A549 treated with AZD9567 at 1 μM for 4 hours (cell line): ENCODE measurements around the gene SOS1. TPM values are rescaled to one million over a fixed set of nuclear protein-coding genes. Genes with fewer than 3 reads are reported as not detected.

Source experiments
- total RNA-seq: library from RNA; stranded (reverse); fragments of 200-300 nt; extraction: Qiagen RNA extraction; gene quantifications from 5 replicates; pipeline ENCODE4 v1.2.3, GENCODE V29; 2022; ENCODE audit not compliant: insufficient read depth

SOS1 gene
- 12.0 to 19.0 TPM (median 15.8 TPM) in 5 replicates for total RNA-seq

DNA sequence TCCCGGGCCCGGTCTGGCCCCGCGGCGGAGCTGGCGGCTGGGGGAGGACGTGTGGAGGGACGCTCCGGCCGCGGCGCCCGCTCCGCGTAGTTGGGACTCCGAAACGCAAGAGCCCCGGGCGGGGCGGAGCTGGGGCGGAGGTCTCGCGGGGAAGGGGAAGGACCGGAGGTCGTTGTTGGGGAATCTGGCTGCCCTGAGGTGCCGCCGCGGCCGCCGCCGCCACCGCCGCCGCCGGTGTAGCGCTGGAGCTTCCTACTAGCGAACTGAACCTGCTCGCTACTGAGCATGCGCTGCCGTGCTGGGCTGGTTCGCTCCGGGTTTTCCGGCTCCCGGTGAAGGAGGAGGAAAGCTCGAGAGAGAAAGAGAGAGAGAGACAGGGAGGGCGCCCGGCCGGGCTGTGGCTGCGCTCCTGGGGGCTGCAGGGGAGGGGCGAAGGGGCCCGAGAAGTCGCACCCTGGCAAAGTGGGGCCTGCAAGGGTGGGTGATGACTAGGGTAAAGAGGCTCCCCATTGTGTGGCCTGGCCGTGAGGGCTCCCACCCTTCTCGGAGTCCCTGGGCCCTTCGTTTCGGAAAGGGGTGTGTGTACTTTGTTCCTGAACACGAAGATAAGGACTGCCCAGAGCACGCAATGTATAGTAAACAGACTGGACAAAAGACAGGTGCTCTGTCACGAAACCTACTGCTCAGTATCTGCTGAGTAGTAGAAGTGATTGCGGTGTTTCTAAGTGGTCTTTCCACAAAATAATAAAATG, at the start of gene SOS1:
Gene SOS1, minus strand, starts transcription at position 281 of the 752 bp plus-strand sequence. CDS start 629 bp downstream, outside the sequence.

Other genes starting within 250 kb of the SOS1 start
- gene DHX57, start 245.1 kb downstream of the SOS1 start, total RNA-seq: 17.1 to 19.5 TPM (median 19.0 TPM) in 5 replicates
- 38.3 to 61.2 TPM (median 40.2 TPM) in 5 replicates for gene MORN2, start 245.1 kb downstream of the SOS1 start, total RNA-seq
- gene ARHGEF33, start 231.2 kb downstream of the SOS1 start, total RNA-seq: 0.02 to 0.11 TPM (median 0.10 TPM) in 3 of 5 replicates, not detected in the others
- 0.09 to 0.15 TPM in 2 of 5 replicates, not detected in the others for gene CDKL4, start 122.9 kb upstream of the SOS1 start, total RNA-seq